Measurements from ENCODE around the gene HNF1B. TPM values are rescaled to one million over a fixed set of nuclear protein-coding genes. Genes with fewer than 3 reads are reported as not detected.

Gene HNF1B
- total and polyA plus RNA-seq, 7 experiments from 2014 or later = 1.4 TPM; not detected in 6

DNA sequence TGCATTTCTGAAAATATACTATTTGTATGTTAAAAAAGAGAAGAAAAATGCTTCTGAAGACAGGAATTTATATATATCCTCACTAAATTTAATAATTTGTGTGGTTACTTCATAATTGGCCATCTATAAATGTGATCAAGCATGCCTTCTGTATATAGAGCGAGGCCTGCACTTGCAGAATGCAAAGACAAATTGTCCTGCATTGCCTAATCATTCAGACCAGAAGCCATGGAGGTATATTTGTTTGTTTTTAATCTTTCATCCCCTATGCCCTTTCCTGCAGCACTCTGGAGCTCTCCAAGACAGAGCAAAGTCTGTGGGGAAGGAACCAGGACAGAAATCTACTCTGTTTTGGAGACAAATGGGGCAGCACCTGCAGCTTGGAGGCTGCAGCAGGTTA, 77.8 kb downstream of the HNF1B start:
- Mint-ChIP-seq H3K9me3 (no peaks in the 10 kb centered on the region), H3K4me3 (no peak overlapping the region), H3K36me3 (no peaks in the 10 kb centered on the region), H3K27me3 (peaks cover 0 to 19% (median 0%) of the 10 kb centered on the region in 5 donors), H3K27ac (no peak overlapping the region), H3K4me1 (peaks cover 0 to 2% (median 0%) of the 10 kb centered on the region in 7 donors)
- ChIA-PET POLR2A (no interaction called here), CTCF (no interaction called here)
- Histone ChIP-seq H3K36me3 (ENCODE audit: control insufficient read depth in 2 of 3, insufficient read depth in 3 of 3, low read length in 3 of 3) (no peaks in the 10 kb centered on the region), H3K9me3 (ENCODE audit: control insufficient read depth in 2 of 3, low read length in 3 of 3) (no peaks in the 10 kb centered on the region), H3K4me1 (ENCODE audit: control insufficient read depth in 2 of 2, insufficient read depth in 2 of 2, low read length in 2 of 2) (no peaks in the 10 kb centered on the region), H3K27me3 (ENCODE audit: control insufficient read depth in 2 of 2, insufficient read depth in 2 of 2, low read length in 2 of 2) (no peaks in the 10 kb centered on the region), H3K4me3 (ENCODE audit: low read length) (no peak overlapping the region), H3K27ac (ENCODE audit: low read depth, low read length) (no peak overlapping the region)
- intact Hi-C loops (cut with micrococcal nuclease) = no loop called here
- DNase-seq (no peak), ATAC-seq (no peak)

DNA sequence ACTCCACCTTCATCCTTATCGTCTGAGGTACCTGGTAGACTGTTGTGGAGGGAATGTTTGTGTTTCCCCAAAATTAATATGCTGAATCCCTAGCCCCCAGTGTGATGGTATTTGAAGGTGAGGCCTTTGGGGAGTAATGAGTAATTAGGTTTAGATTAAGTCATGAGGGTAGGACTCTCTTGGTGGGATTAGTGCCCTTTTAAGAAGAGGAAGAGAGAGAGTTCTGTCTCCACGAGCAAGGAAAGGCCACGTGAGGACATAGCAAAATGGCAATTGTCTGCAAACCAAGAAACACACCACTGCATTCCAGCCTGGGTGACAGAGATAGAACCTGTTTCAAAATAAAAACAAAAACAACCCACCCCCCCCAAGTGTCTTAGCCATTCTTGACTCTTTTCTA, 80.6 kb downstream of the HNF1B start:
- no peaks in the 10 kb centered on the region for H3K36me3 ChIP-seq (ENCODE audit: control insufficient read depth in 2 of 3, insufficient read depth in 3 of 3, low read length in 3 of 3)
- no peaks in the 10 kb centered on the region for H3K9me3 ChIP-seq (ENCODE audit: control insufficient read depth in 2 of 3, low read length in 3 of 3)
- ATAC-seq (no peak), DNase-seq (no peak)
- POLR2A ChIA-PET = no interaction called here
- Mint-ChIP-seq H3K4me3 (no peak overlapping the region), H3K9me3 (no peaks in the 10 kb centered on the region), H3K27me3 (peaks cover 0 to 40% (median 0%) of the 10 kb centered on the region in 5 donors), H3K36me3 (no peaks in the 10 kb centered on the region), H3K4me1 (peaks cover 0 to 2% (median 0%) of the 10 kb centered on the region in 7 donors), H3K27ac (no peak overlapping the region)
- H3K27me3 ChIP-seq (ENCODE audit: control insufficient read depth in 2 of 2, insufficient read depth in 2 of 2, low read length in 2 of 2) = no peaks in the 10 kb centered on the region
- CTCF ChIA-PET = no interaction called here
- no peaks in the 10 kb centered on the region for H3K4me1 ChIP-seq (ENCODE audit: control insufficient read depth in 2 of 2, insufficient read depth in 2 of 2, low read length in 2 of 2)
- no peak overlapping the region for H3K4me3 ChIP-seq (ENCODE audit: low read length)
- H3K27ac ChIP-seq (ENCODE audit: low read depth, low read length) = no peak overlapping the region
- intact Hi-C loops (cut with micrococcal nuclease) = no loop called here

DNA sequence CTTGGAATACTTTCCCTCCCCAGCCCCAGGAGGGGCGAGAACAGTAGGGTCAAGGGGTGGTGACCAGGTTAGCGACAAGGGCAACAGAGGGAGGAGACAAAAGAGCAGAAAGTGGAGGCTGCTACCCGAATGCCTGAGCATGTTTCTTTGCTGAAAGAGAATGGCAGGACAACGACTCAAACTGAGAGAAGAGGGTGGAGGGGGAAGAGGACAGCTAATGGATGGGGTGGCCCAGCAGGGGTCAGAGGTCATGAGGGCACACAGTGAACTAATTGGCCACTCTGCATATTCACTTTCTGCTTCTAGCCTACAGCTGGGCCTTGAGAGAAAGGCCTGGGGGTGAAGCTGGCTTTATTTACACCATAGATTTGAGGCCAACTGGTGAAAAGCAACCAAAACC, 82.5 kb downstream of the HNF1B start:
- intact Hi-C loops (cut with micrococcal nuclease) = no loop called here
- H3K4me3 Mint-ChIP-seq = no peak overlapping the region
- CTCF ChIA-PET = no interaction called here
- H3K4me1 Mint-ChIP-seq = peaks cover 0 to 2% (median 0%) of the 10 kb centered on the region in 7 donors
- H3K27me3 Mint-ChIP-seq = peaks cover 0 to 46% (median 0%) of the 10 kb centered on the region in 5 donors
- no peak for DNase-seq
- no peak overlapping the region for H3K4me3 ChIP-seq (ENCODE audit: low read length)
- H3K27ac ChIP-seq (ENCODE audit: low read depth, low read length) = no peak overlapping the region
- no peak overlapping the region for H3K27ac Mint-ChIP-seq
- no peaks in the 10 kb centered on the region for H3K27me3 ChIP-seq (ENCODE audit: control insufficient read depth in 2 of 2, insufficient read depth in 2 of 2, low read length in 2 of 2)
- no peaks in the 10 kb centered on the region for H3K36me3 Mint-ChIP-seq
- ATAC-seq = no peak
- H3K9me3 Mint-ChIP-seq = no peaks in the 10 kb centered on the region
- POLR2A ChIA-PET = no interaction called here
- H3K36me3 ChIP-seq (ENCODE audit: control insufficient read depth in 2 of 3, insufficient read depth in 3 of 3, low read length in 3 of 3) = no peaks in the 10 kb centered on the region
- no peaks in the 10 kb centered on the region for H3K9me3 ChIP-seq (ENCODE audit: control insufficient read depth in 2 of 3, low read length in 3 of 3)
- H3K4me1 ChIP-seq (ENCODE audit: control insufficient read depth in 2 of 2, insufficient read depth in 2 of 2, low read length in 2 of 2) = no peaks in the 10 kb centered on the region

DNA sequence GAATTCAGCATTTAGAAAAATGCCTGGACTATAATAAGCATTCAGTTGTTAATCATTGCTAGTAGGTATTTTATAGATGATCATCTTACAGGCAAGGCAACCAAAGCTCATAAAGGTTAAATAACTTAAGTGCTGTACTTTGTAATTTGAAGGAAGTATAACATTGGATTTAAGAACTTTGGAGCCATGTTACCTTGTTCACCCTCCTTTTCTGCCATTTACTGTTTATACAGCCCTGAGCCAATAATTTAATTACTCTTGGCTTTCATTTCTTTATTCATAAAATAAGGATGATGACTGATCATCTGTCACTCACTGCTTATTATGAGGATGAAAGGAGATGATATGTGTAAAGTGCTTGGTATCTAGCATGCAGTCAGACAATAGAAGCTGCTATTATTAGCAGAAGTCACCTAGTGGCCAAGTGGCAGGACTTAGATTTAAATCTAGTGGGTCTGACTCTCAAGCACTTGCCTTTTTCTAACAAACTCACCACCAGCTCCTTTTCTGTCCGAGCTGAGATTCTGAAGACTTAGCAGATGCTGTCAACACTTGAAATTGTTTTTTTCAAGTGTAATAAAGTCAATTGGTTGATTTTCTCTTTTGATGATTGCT, 83.4 kb downstream of the HNF1B start:
- Mint-ChIP-seq H3K36me3 (no peaks in the 10 kb centered on the region), H3K9me3 (no peaks in the 10 kb centered on the region), H3K4me1 (peaks cover 0 to 2% (median 0%) of the 10 kb centered on the region in 7 donors), H3K4me3 (no peak overlapping the region), H3K27ac (no peak overlapping the region), H3K27me3 (peaks cover 0 to 48% (median 0%) of the 10 kb centered on the region in 5 donors)
- H3K27ac ChIP-seq (ENCODE audit: low read depth, low read length) = no peak overlapping the region
- no peak overlapping the region for H3K4me3 ChIP-seq (ENCODE audit: low read length)
- H3K9me3 ChIP-seq (ENCODE audit: control insufficient read depth in 2 of 3, low read length in 3 of 3) = no peaks in the 10 kb centered on the region
- POLR2A ChIA-PET = no interaction called here
- no peaks in the 10 kb centered on the region for H3K36me3 ChIP-seq (ENCODE audit: control insufficient read depth in 2 of 3, insufficient read depth in 3 of 3, low read length in 3 of 3)
- no peaks in the 10 kb centered on the region for H3K4me1 ChIP-seq (ENCODE audit: control insufficient read depth in 2 of 2, insufficient read depth in 2 of 2, low read length in 2 of 2)
- DNase-seq (no peak), ATAC-seq (no peak)
- H3K27me3 ChIP-seq (ENCODE audit: control insufficient read depth in 2 of 2, insufficient read depth in 2 of 2, low read length in 2 of 2) = no peaks in the 10 kb centered on the region
- CTCF ChIA-PET = no interaction called here
- intact Hi-C loops (cut with micrococcal nuclease) = no loop called here

DNA sequence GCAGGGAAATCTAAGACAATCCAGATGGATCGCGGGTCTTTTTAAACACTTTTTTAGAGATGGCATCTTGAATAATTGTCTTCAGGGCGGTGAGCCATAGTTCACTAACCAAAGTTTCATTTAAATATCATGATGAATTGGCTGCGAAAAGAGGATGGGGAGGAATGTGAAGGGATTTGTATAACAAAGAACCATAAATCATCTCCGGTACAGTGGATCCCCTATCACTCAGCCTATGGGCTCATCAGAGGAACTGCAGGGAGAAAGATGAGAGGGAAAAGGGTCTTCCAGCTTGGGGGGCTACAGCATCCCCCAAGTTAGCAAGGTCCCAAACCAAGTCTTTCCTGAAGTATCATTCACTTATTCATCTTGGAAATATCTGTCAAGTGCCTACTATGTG, 84.9 kb downstream of the HNF1B start:
- no peaks in the 10 kb centered on the region for H3K36me3 Mint-ChIP-seq
- no peaks in the 10 kb centered on the region for H3K27me3 ChIP-seq (ENCODE audit: control insufficient read depth in 2 of 2, insufficient read depth in 2 of 2, low read length in 2 of 2)
- no peaks in the 10 kb centered on the region for H3K36me3 ChIP-seq (ENCODE audit: control insufficient read depth in 2 of 3, insufficient read depth in 3 of 3, low read length in 3 of 3)
- intact Hi-C loops (cut with micrococcal nuclease) = no loop called here
- peaks cover 0 to 2% (median 0%) of the 10 kb centered on the region in 7 donors for H3K4me1 Mint-ChIP-seq
- no peak overlapping the region for H3K27ac Mint-ChIP-seq
- CTCF ChIA-PET = no interaction called here
- no peaks in the 10 kb centered on the region for H3K4me1 ChIP-seq (ENCODE audit: control insufficient read depth in 2 of 2, insufficient read depth in 2 of 2, low read length in 2 of 2)
- H3K27me3 Mint-ChIP-seq = peaks cover 0 to 42% (median 0%) of the 10 kb centered on the region in 5 donors
- DNase-seq (no peak), ATAC-seq (no peak)
- no peaks in the 10 kb centered on the region for H3K9me3 ChIP-seq (ENCODE audit: control insufficient read depth in 2 of 3, low read length in 3 of 3)
- no peaks in the 10 kb centered on the region for H3K9me3 Mint-ChIP-seq
- H3K4me3 ChIP-seq (ENCODE audit: low read length) = no peak overlapping the region
- POLR2A ChIA-PET = no interaction called here
- H3K4me3 Mint-ChIP-seq = no peak overlapping the region
- H3K27ac ChIP-seq (ENCODE audit: low read depth, low read length) = no peak overlapping the region

DNA sequence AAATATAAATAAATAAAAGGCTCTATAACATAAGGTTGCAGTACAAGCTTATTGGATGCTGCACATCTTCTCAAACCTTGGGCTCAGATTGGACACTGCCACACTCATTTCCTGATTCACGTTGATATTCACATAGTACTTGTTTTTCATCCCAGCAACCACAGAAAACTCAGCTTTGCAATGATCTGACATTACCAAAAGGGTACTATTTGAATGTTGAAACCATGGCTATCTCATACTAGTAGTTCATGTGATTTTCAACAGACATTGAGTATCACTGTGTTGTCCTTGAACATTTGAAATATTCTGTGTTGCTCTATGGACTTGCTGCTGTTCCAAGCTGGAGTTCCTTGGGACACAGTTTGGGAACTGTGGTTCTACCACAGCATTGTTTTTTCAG, 87.7 kb downstream of the HNF1B start:
- ChIA-PET POLR2A (no interaction called here), CTCF (no interaction called here)
- DNase-seq (no peak), ATAC-seq (no peak)
- H3K9me3 ChIP-seq (ENCODE audit: control insufficient read depth in 2 of 3, low read length in 3 of 3) = no peaks in the 10 kb centered on the region
- no peak overlapping the region for H3K4me3 Mint-ChIP-seq
- no peaks in the 10 kb centered on the region for H3K36me3 Mint-ChIP-seq
- no peak overlapping the region for H3K27ac Mint-ChIP-seq
- H3K9me3 Mint-ChIP-seq = no peaks in the 10 kb centered on the region
- intact Hi-C loops (cut with micrococcal nuclease) = no loop called here
- H3K36me3 ChIP-seq (ENCODE audit: control insufficient read depth in 2 of 3, insufficient read depth in 3 of 3, low read length in 3 of 3) = no peaks in the 10 kb centered on the region
- no peaks in the 10 kb centered on the region for H3K4me1 ChIP-seq (ENCODE audit: control insufficient read depth in 2 of 2, insufficient read depth in 2 of 2, low read length in 2 of 2)
- no peaks in the 10 kb centered on the region for H3K27me3 ChIP-seq (ENCODE audit: control insufficient read depth in 2 of 2, insufficient read depth in 2 of 2, low read length in 2 of 2)
- no peak overlapping the region for H3K27ac ChIP-seq (ENCODE audit: low read depth, low read length)
- peaks cover 5 to 46% (median 6%) of the 10 kb centered on the region in 5 donors for H3K27me3 Mint-ChIP-seq
- H3K4me3 ChIP-seq (ENCODE audit: low read length) = no peak overlapping the region
- peaks cover 0 to 4% (median 0%) of the 10 kb centered on the region in 7 donors for H3K4me1 Mint-ChIP-seq

DNA sequence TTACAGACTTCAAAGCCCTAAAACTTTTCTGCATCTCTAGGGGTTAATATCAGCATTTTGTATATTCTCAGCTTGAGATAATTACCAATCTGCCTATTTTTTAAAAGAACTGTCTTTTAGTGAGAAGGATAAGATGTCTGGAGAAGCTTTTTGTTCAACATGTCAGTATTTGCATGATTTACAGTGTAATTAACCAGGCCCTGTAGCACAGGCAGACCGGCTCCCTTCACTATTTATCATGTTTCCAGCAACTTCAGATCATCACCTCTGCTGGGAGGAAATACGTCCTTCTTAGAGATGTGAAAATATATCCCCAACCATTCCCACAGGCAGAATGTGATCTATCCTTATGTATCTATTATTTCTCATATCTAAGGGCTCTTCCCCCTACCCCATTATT, 93.0 kb downstream of the HNF1B start:
- H3K4me3 ChIP-seq (ENCODE audit: low read length) = no peak overlapping the region
- peaks cover 0 to 3% of the 10 kb centered on the region in 2 donors for H3K27me3 ChIP-seq (ENCODE audit: control insufficient read depth in 2 of 2, insufficient read depth in 2 of 2, low read length in 2 of 2)
- no peaks in the 10 kb centered on the region for H3K4me1 ChIP-seq (ENCODE audit: control insufficient read depth in 2 of 2, insufficient read depth in 2 of 2, low read length in 2 of 2)
- POLR2A ChIA-PET = no interaction called here
- DNase-seq (no peak), ATAC-seq (no peak)
- H3K27ac ChIP-seq (ENCODE audit: low read depth, low read length) = no peak overlapping the region
- Mint-ChIP-seq H3K4me3 (no peak overlapping the region), H3K27me3 (peaks cover 36 to 61% (median 43%) of the 10 kb centered on the region in 5 donors), H3K36me3 (no peaks in the 10 kb centered on the region), H3K27ac (no peak overlapping the region), H3K4me1 (peaks cover 0 to 10% (median 0%) of the 10 kb centered on the region in 7 donors), H3K9me3 (no peaks in the 10 kb centered on the region)
- CTCF ChIA-PET = no interaction called here
- no peaks in the 10 kb centered on the region for H3K9me3 ChIP-seq (ENCODE audit: control insufficient read depth in 2 of 3, low read length in 3 of 3)
- intact Hi-C loops (cut with micrococcal nuclease) = no loop called here
- H3K36me3 ChIP-seq (ENCODE audit: control insufficient read depth in 2 of 3, insufficient read depth in 3 of 3, low read length in 3 of 3) = no peaks in the 10 kb centered on the region

All from naive thymus-derived CD4-positive, alpha-beta T cell (primary cell).